Chondrocyte (in vitro differentiated cells): ENCODE data around the gene TMEM44. TPM values are rescaled to one million over a fixed set of nuclear protein-coding genes. Genes with fewer than 3 reads are reported as not detected.

Experiments used
- DNase-seq: peaks from one replicate; pipeline ENCODE4 v3.0.0; 2021; ENCODE audit warnings: mixed read lengths, low spot score
- H3K27ac Mint-ChIP-seq: one replicate; pipeline ENCODE4 v1.8.0; 2021; ENCODE audit warnings: mild to moderate bottlenecking, moderate library complexity, mixed read lengths; ENCODE audit not compliant: unreplicated experiment
- H3K27me3 Mint-ChIP-seq: 2 replicates; pipeline ENCODE4 v1.8.0; 2021; ENCODE audit warnings: low read depth, mixed read lengths
- H3K36me3 Mint-ChIP-seq: 2 replicates; pipeline ENCODE4 v1.8.0; 2021; ENCODE audit warnings: low read depth, mixed read lengths
- H3K4me1 Mint-ChIP-seq: 2 replicates; pipeline ENCODE4 v1.8.0; 2021; ENCODE audit warnings: low read depth, mild to moderate bottlenecking, mixed read lengths
- H3K4me3 Mint-ChIP-seq: one replicate; pipeline ENCODE4 v1.8.0; 2021; ENCODE audit warnings: mild to moderate bottlenecking, moderate library complexity, mixed read lengths; ENCODE audit not compliant: unreplicated experiment
- H3K9me3 Mint-ChIP-seq: 2 replicates; pipeline ENCODE4 v1.8.0; 2021; ENCODE audit warnings: low read depth, mixed read lengths
- total RNA-seq: library from RNA; stranded (reverse); gene quantifications from 3 replicates; pipeline ENCODE4 v1.2.1, GENCODE V29; 2021
- TF ChIP-seq, protein P1 (sequence below): fragments of 200-600 bp; sonication (generic); IDR thresholded peaks from 2 replicates; pipeline ENCODE4 v1.5.0; 2021; ENCODE audit warnings: antibody characterized with exemption, mild to moderate bottlenecking, moderate library complexity

TMEM44 gene
- total RNA-seq, 1 donor from 2014 or later, result 25.0 TPM

- Mint-ChIP-seq H3K4me1 (no peaks in the 10 kb centered on the region), H3K36me3 (peaks cover 12% of the 10 kb centered on the region), H3K27ac (no peak overlapping the region), H3K4me3 (no peak overlapping the region), H3K27me3 (no peaks in the 10 kb centered on the region), H3K9me3 (no peaks in the 10 kb centered on the region)
- TF ChIP-seq, protein P1, sequence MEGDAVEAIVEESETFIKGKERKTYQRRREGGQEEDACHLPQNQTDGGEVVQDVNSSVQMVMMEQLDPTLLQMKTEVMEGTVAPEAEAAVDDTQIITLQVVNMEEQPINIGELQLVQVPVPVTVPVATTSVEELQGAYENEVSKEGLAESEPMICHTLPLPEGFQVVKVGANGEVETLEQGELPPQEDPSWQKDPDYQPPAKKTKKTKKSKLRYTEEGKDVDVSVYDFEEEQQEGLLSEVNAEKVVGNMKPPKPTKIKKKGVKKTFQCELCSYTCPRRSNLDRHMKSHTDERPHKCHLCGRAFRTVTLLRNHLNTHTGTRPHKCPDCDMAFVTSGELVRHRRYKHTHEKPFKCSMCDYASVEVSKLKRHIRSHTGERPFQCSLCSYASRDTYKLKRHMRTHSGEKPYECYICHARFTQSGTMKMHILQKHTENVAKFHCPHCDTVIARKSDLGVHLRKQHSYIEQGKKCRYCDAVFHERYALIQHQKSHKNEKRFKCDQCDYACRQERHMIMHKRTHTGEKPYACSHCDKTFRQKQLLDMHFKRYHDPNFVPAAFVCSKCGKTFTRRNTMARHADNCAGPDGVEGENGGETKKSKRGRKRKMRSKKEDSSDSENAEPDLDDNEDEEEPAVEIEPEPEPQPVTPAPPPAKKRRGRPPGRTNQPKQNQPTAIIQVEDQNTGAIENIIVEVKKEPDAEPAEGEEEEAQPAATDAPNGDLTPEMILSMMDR, result no peak
- DNase-seq, result no peak
Observed at GRCh38 chr3:194610689-194611088, 22.5 kb downstream of the TMEM44 start.

GRCh38 chr3:194609601-194610000, 23.6 kb downstream of the TMEM44 start:
- H3K36me3 Mint-ChIP-seq, result peaks cover 13% of the 10 kb centered on the region
- H3K27ac Mint-ChIP-seq, result no peak overlapping the region
- H3K4me1 Mint-ChIP-seq, result no peaks in the 10 kb centered on the region
- no peak overlapping the region for H3K4me3 Mint-ChIP-seq
- no peak for DNase-seq
- TF ChIP-seq, protein P1, result no peak
- no peaks in the 10 kb centered on the region for H3K27me3 Mint-ChIP-seq
- no peaks in the 10 kb centered on the region for H3K9me3 Mint-ChIP-seq

- H3K9me3 Mint-ChIP-seq, result no peaks in the 10 kb centered on the region
- no peaks in the 10 kb centered on the region for H3K4me1 Mint-ChIP-seq
- TF ChIP-seq, protein P1, result no peak
- peaks cover 16% of the 10 kb centered on the region for H3K36me3 Mint-ChIP-seq
- no peak overlapping the region for H3K27ac Mint-ChIP-seq
- DNase-seq, result no peak
- H3K27me3 Mint-ChIP-seq, result no peaks in the 10 kb centered on the region
- H3K4me3 Mint-ChIP-seq, result no peak overlapping the region
Observed at GRCh38 chr3:194608981-194609380, 24.2 kb downstream of the TMEM44 start.

DNA sequence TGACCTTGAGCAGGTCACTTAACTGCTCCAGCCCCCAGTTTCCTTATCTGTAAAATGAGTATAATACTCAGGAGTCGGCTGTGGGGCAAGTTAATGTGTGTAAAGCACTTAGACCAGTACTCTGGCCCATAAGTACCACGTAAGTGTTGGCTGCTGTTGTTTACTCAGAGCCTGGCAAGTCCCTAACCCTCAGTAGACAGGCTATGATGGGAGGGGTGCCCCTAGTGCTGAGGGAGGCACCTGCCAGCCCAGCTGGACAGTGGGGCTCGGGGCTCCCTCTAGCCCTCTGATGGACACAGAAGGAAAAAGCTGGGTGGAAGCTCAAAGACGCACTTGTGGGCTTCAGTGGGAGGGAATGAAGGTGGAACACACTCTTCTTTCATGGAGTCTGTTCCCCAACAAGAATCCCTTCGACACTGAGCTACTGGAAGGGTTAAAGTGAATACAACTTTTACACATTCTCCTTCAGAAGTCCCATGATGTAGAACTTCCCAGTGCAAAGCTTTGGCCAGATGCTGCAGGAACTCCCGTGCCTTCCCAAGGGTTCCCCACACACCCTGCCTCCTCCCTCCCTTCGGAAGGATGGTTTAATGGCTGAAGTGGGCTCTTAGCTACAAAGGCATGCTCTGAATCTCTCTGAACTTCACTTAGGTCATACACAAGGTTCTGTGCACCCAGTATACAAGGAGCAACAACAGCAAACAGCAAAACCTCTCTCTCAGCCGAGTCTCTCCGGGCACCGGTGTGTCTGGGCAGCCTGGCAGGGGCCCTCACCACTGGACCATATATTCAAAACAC, 25.4 kb downstream of the TMEM44 start:
- TF ChIP-seq, protein P1, result no peak
- peaks cover 23% of the 10 kb centered on the region for H3K36me3 Mint-ChIP-seq

GRCh38 chr3:194606941-194607340, 26.3 kb downstream of the TMEM44 start:
- TF ChIP-seq, protein P1, result no peak
- H3K36me3 Mint-ChIP-seq, result peaks cover 26% of the 10 kb centered on the region
- no peak overlapping the region for H3K27ac Mint-ChIP-seq
- H3K27me3 Mint-ChIP-seq, result no peaks in the 10 kb centered on the region
- no peak overlapping the region for H3K4me3 Mint-ChIP-seq
- H3K9me3 Mint-ChIP-seq, result no peaks in the 10 kb centered on the region
- no peak for DNase-seq
- H3K4me1 Mint-ChIP-seq, result no peaks in the 10 kb centered on the region

More for the DNA sequence above, 25.4 kb downstream of the TMEM44 start:
- no peaks in the 10 kb centered on the region for H3K9me3 Mint-ChIP-seq
- no peaks in the 10 kb centered on the region for H3K4me1 Mint-ChIP-seq
- H3K4me3 Mint-ChIP-seq, result no peak overlapping the region
- no peak for DNase-seq
- no peaks in the 10 kb centered on the region for H3K27me3 Mint-ChIP-seq
- no peak overlapping the region for H3K27ac Mint-ChIP-seq
